Duodenal mucosa (tissue), 2 donors: ENCODE measurements around the gene ST6GALNAC4.

Experiments
- H3K27ac ChIP-seq: one replicate; pipeline ENCODE4 v1.7.0; 2013; ENCODE audit warnings: low read depth, low read length
- H3K27me3 ChIP-seq, 2 donors: one replicate each; pipeline ENCODE4 v1.7.0; 2013; ENCODE audit warnings: low read length in 2 of 2, control low read depth in 1 of 2; ENCODE audit not compliant: insufficient read depth in 2 of 2, control insufficient read depth in 1 of 2
- H3K36me3 ChIP-seq, 2 donors: one replicate each; pipeline ENCODE4 v1.7.0; 2013; ENCODE audit warnings: low read length in 2 of 2, control low read depth in 1 of 2; ENCODE audit not compliant: insufficient read depth in 2 of 2, control insufficient read depth in 1 of 2
- H3K4me1 ChIP-seq, 2 donors: one replicate each; pipeline ENCODE4 v1.7.0; 2013; ENCODE audit warnings: low read length in 2 of 2, control low read depth in 1 of 2; ENCODE audit not compliant: insufficient read depth in 2 of 2, control insufficient read depth in 1 of 2
- H3K4me3 ChIP-seq, 2 donors: one replicate each; pipeline ENCODE4 v1.7.0; 2013; ENCODE audit warnings: low read length in 2 of 2, low read depth in 1 of 2
- H3K9ac ChIP-seq, 2 donors: one replicate each; pipeline ENCODE4 v1.7.0; 2013; ENCODE audit warnings: low read length in 2 of 2, low read depth in 1 of 2
- H3K9me3 ChIP-seq, 2 donors: one replicate each; pipeline ENCODE4 v1.7.0; 2013; ENCODE audit warnings: low read length in 2 of 2, control low read depth in 1 of 2; ENCODE audit not compliant: control insufficient read depth in 1 of 2

The ST6GALNAC4 gene

GRCh38 chr9:127913682-127914081 lies 3.2 kb downstream of the ST6GALNAC4 start:
- H3K36me3 ChIP-seq = peaks cover 19 to 21% of the 10 kb centered on the region in 2 donors
- peaks cover 43 to 50% of the 10 kb centered on the region in 2 donors for H3K4me1 ChIP-seq
- no peak overlapping the region for H3K9ac ChIP-seq
- no peaks in the 10 kb centered on the region for H3K9me3 ChIP-seq
- no peak overlapping the region for H3K27ac ChIP-seq
- no peaks in the 10 kb centered on the region for H3K27me3 ChIP-seq
- H3K4me3 ChIP-seq = no peak overlapping the region

GRCh38 chr9:127912882-127913281 lies 4.0 kb downstream of the ST6GALNAC4 start:
- Histone ChIP-seq H3K36me3 (peaks cover 19 to 25% of the 10 kb centered on the region in 2 donors), H3K9me3 (no peaks in the 10 kb centered on the region), H3K4me3 (no peak overlapping the region), H3K27me3 (no peaks in the 10 kb centered on the region), H3K27ac (no peak overlapping the region), H3K4me1 (peaks cover 35 to 43% of the 10 kb centered on the region in 2 donors), H3K9ac (peak overlapping the region in 1 of 2 donors; percentile 32)

GRCh38 chr9:127912296-127912695 lies 4.5 kb downstream of the ST6GALNAC4 start:
- Histone ChIP-seq H3K4me1 (peaks cover 30 to 39% of the 10 kb centered on the region in 2 donors), H3K27me3 (no peaks in the 10 kb centered on the region), H3K27ac (no peak overlapping the region), H3K9me3 (no peaks in the 10 kb centered on the region), H3K36me3 (peaks cover 19 to 25% of the 10 kb centered on the region in 2 donors), H3K4me3 (no peak overlapping the region), H3K9ac (no peak overlapping the region)

- Histone ChIP-seq H3K9ac (no peak overlapping the region), H3K36me3 (peaks cover 19 to 25% of the 10 kb centered on the region in 2 donors), H3K9me3 (no peaks in the 10 kb centered on the region), H3K27me3 (no peaks in the 10 kb centered on the region), H3K4me1 (peaks cover 30 to 41% of the 10 kb centered on the region in 2 donors), H3K27ac (no peak overlapping the region), H3K4me3 (no peak overlapping the region)
Observed at GRCh38 chr9:127910613-127911205, 6.1 kb downstream of the ST6GALNAC4 start.

GRCh38 chr9:127909839-127910273 lies 7.0 kb downstream of the ST6GALNAC4 start:
- no peak overlapping the region for H3K9ac ChIP-seq
- no peaks in the 10 kb centered on the region for H3K27me3 ChIP-seq
- peaks cover 30 to 41% of the 10 kb centered on the region in 2 donors for H3K4me1 ChIP-seq
- H3K9me3 ChIP-seq = no peaks in the 10 kb centered on the region
- no peak overlapping the region for H3K27ac ChIP-seq
- no peak overlapping the region for H3K4me3 ChIP-seq
- H3K36me3 ChIP-seq = peaks cover 19 to 25% of the 10 kb centered on the region in 2 donors

- H3K9ac ChIP-seq = no peak overlapping the region
- H3K4me3 ChIP-seq = no peak overlapping the region
- H3K4me1 ChIP-seq = peaks cover 39 to 49% of the 10 kb centered on the region in 2 donors
- no peaks in the 10 kb centered on the region for H3K9me3 ChIP-seq
- H3K27me3 ChIP-seq = no peaks in the 10 kb centered on the region
- no peak overlapping the region for H3K27ac ChIP-seq
- peaks cover 19 to 25% of the 10 kb centered on the region in 2 donors for H3K36me3 ChIP-seq
Observed at GRCh38 chr9:127908660-127908926, 8.2 kb downstream of the ST6GALNAC4 start.

- no peaks in the 10 kb centered on the region for H3K9me3 ChIP-seq
- peaks cover 42 to 53% of the 10 kb centered on the region in 2 donors for H3K4me1 ChIP-seq
- H3K27me3 ChIP-seq = no peaks in the 10 kb centered on the region
- H3K27ac ChIP-seq = no peak overlapping the region
- no peak overlapping the region for H3K4me3 ChIP-seq
- H3K36me3 ChIP-seq = peaks cover 19 to 25% of the 10 kb centered on the region in 2 donors
- no peak overlapping the region for H3K9ac ChIP-seq
Observed at GRCh38 chr9:127907867-127908659, 8.8 kb downstream of the ST6GALNAC4 start.

GRCh38 chr9:127905788-127906191 lies 11.1 kb downstream of the ST6GALNAC4 start:
- H3K9me3 ChIP-seq = no peaks in the 10 kb centered on the region
- H3K4me3 ChIP-seq = peak overlapping the region in 1 of 2 donors; percentile 50
- H3K27me3 ChIP-seq = no peaks in the 10 kb centered on the region
- peaks cover 35 to 41% of the 10 kb centered on the region in 2 donors for H3K4me1 ChIP-seq
- H3K9ac ChIP-seq = peak overlapping the region; percentile 34 to 63
- peak overlapping the region; percentile 75 for H3K27ac ChIP-seq
- H3K36me3 ChIP-seq = peaks cover 8 to 9% of the 10 kb centered on the region in 2 donors

GRCh38 chr9:127905004-127905728 lies 11.7 kb downstream of the ST6GALNAC4 start:
- Histone ChIP-seq H3K4me3 (peak overlapping the region; percentile 26 to 50), H3K4me1 (peaks cover 35 to 42% of the 10 kb centered on the region in 2 donors), H3K36me3 (peaks cover 6 to 8% of the 10 kb centered on the region in 2 donors), H3K27ac (peak overlapping the region; percentile 75), H3K9me3 (no peaks in the 10 kb centered on the region), H3K9ac (peak overlapping the region; percentile 34 to 63), H3K27me3 (no peaks in the 10 kb centered on the region)

GRCh38 chr9:127904561-127905003 lies 12.3 kb downstream of the ST6GALNAC4 start:
- Histone ChIP-seq H3K9ac (peak overlapping the region; percentile 34 to 63), H3K36me3 (peaks cover 1 to 5% of the 10 kb centered on the region in 2 donors), H3K27ac (peak overlapping the region; percentile 75), H3K4me1 (peaks cover 39 to 48% of the 10 kb centered on the region in 2 donors), H3K27me3 (no peaks in the 10 kb centered on the region), H3K4me3 (peak overlapping the region; percentile 26 to 50), H3K9me3 (no peaks in the 10 kb centered on the region)
